Testis (tissue), 2 donors: Measurements from ENCODE around the gene STX19.

Experiments
- CTCF ChIP-seq, 3 experiments: fragments of 450-650 bp in 2 of 3; fragments of 200-600 bp in 1 of 3; sonication (generic) in 1 of 3; IDR thresholded peaks; one replicate each; pipeline ENCODE4 v1.5.1; 2016 to 2019; ENCODE audit warnings: antibody characterized with exemption in 3 of 3, mild to moderate bottlenecking in 2 of 3, moderate library complexity in 1 of 3
- POLR2A ChIP-seq: fragments of 450-650 bp; IDR thresholded peaks from one replicate; pipeline ENCODE4 v1.6.1; 2017; ENCODE audit warnings: antibody characterized with exemption, mild to moderate bottlenecking, moderate library complexity

- no peak for TF ChIP-seq CTCF (IDR thresholded peaks at IDR 0.05)
- TF ChIP-seq POLR2A: no peak
Measured at GRCh38 chr3:93981649-93982048, 46.7 kb downstream of the STX19 start.
